ENCODE results near the gene OR2T27. TPM values are rescaled to one million over a fixed set of nuclear protein-coding genes. Genes with fewer than 3 reads are reported as not detected.
"Not testable (repeated sequence)": the region's sequence is repeated elsewhere in the genome, so short reads cannot be mapped to it uniquely, and the experiment has no call there.

Gene OR2T27
- total RNA-seq, result not detected

- not testable (repeated sequence) for DNase-seq (ENCODE audit: low spot score in 2 of 2); H3K4me3 ChIP-seq (ENCODE audit: low read depth, poor library complexity, severe bottlenecking)
- intact Hi-C loops (cut with DNase I; ENCODE audit: low total_unique reads), result loop anchor here (10.0 kb wide), 1 partner anchor 221 kb away; no protein-coding TSS in a partner anchor
- WGBS, 2 donors, result no CpG with 5 or more reads among the region's 3 CpGs
Measured at GRCh38 chr1:248655354-248655753, at the start of gene OR2T27. OR2T27 (minus strand) TSS chr1:248655528; CDS start chr1:248650884, 4,644 bp downstream.

DNA sequence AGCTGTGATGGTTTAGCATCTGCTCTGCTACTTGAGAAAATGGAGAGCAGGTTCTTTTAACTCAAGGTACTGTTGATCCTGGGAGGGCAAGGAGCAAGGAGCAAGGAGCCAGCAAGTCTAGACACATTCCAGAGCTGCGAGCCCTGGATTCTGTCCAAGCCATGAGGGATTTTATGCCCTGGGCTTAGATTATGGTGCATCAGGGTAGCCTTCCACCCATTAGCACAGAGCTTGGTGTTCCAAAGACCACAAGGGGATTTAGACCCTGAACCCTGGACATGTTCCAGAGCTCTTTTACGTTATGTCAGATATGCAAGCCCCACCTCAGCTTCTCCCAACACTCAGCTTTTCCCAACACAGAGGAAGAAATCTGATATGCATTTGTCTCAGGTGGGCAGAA is 49.3 kb upstream of the OR2T27 start:
- intact Hi-C loops (cut with DNase I; ENCODE audit: low total_unique reads), result no loop called here
- no peak for TF ChIP-seq POLR2A (IDR thresholded peaks at IDR 0.05)
- TF ChIP-seq, protein P1, sequence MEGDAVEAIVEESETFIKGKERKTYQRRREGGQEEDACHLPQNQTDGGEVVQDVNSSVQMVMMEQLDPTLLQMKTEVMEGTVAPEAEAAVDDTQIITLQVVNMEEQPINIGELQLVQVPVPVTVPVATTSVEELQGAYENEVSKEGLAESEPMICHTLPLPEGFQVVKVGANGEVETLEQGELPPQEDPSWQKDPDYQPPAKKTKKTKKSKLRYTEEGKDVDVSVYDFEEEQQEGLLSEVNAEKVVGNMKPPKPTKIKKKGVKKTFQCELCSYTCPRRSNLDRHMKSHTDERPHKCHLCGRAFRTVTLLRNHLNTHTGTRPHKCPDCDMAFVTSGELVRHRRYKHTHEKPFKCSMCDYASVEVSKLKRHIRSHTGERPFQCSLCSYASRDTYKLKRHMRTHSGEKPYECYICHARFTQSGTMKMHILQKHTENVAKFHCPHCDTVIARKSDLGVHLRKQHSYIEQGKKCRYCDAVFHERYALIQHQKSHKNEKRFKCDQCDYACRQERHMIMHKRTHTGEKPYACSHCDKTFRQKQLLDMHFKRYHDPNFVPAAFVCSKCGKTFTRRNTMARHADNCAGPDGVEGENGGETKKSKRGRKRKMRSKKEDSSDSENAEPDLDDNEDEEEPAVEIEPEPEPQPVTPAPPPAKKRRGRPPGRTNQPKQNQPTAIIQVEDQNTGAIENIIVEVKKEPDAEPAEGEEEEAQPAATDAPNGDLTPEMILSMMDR (IDR thresholded peaks at IDR 0.05), result no peak
- 39 to 57% methylated on average over 2 of the region's 2 CpGs for WGBS, 2 donors
- no peak for DNase-seq (ENCODE audit: low spot score in 2 of 2)
- no peak overlapping the region for H3K4me3 ChIP-seq (ENCODE audit: low read depth, poor library complexity, severe bottlenecking)

- intact Hi-C loops (cut with DNase I; ENCODE audit: low total_unique reads), result no loop called here
- TF ChIP-seq POLR2A (IDR thresholded peaks at IDR 0.05), result no peak
- TF ChIP-seq, protein P1 (IDR thresholded peaks at IDR 0.05), result no peak
- 75% methylated on average over 2 of the region's 2 CpGs for WGBS, 2 donors
- DNase-seq (ENCODE audit: low spot score in 2 of 2), result no peak
- H3K4me3 ChIP-seq (ENCODE audit: low read depth, poor library complexity, severe bottlenecking), result no peak overlapping the region
Measured at GRCh38 chr1:248703674-248704073, 48.3 kb upstream of the OR2T27 start.

- WGBS, 2 donors, result 63 to 73% methylated on average over 1 of the region's 1 CpG
- no peak within 1 kb of the TSS for H3K4me3 ChIP-seq (ENCODE audit: low read depth, poor library complexity, severe bottlenecking)
- intact Hi-C loops (cut with DNase I; ENCODE audit: low total_unique reads), result no loop called here
- DNase-seq (ENCODE audit: low spot score in 2 of 2), result no peak
- TF ChIP-seq, protein P1 (IDR thresholded peaks at IDR 0.05), result no peak
- no peak for TF ChIP-seq POLR2A (IDR thresholded peaks at IDR 0.05)
Measured at GRCh38 chr1:248702714-248703113, 47.4 kb upstream of the OR2T27 start, which contains the start of gene OR14I1. OR14I1 (minus strand) TSS chr1:248702766.

DNA sequence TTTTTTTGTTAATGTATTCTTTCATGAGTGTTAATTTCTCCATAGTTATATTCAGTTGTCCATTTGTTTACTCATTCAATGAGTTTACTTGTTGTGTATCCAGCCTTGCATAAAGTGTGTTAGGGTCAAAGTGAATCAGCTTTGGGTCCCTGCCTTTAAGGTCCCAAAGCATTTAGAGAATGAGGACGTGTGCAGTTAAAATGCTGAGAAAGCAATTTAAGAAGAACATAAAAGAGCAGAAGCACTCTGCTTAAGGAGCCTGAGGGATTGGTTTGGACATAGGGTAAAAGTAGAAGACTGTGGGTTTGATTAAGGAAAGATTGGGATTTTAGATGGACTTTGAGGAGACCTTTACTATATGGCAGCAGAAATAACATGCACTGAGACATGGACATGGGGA is 43.8 kb upstream of the OR2T27 start:
- no peak for DNase-seq (ENCODE audit: low spot score in 2 of 2)
- WGBS, 2 donors, result 48 to 59% methylated on average over 1 of the region's 1 CpG
- no peak overlapping the region for H3K4me3 ChIP-seq (ENCODE audit: low read depth, poor library complexity, severe bottlenecking)
- intact Hi-C loops (cut with DNase I; ENCODE audit: low total_unique reads), result no loop called here
- TF ChIP-seq, protein P1 (IDR thresholded peaks at IDR 0.05), result no peak
- TF ChIP-seq POLR2A (IDR thresholded peaks at IDR 0.05), result no peak

DNA sequence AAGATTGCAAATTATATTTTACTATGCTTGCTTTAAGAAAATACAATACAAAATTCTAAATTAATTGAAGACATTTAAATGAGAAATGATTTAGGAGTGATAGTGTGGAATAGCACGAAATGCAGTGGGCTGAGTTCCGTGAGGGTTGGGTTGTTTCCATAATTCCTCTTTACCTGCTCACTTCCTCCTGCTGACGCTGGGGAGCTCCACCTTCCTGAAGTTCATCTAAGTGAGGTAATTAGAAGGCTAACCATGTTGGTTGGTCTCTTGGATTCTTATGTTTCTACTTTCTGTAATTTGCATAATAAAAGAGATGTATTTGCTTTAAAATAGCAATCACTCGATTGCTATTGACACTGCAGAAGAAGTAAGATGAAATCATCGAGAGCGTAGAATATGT is 42.6 kb upstream of the OR2T27 start:
- intact Hi-C loops (cut with DNase I; ENCODE audit: low total_unique reads), result no loop called here
- no peak overlapping the region for H3K4me3 ChIP-seq (ENCODE audit: low read depth, poor library complexity, severe bottlenecking)
- WGBS, 2 donors, result 63 to 81% methylated on average over 6 of the region's 6 CpGs
- TF ChIP-seq POLR2A (IDR thresholded peaks at IDR 0.05), result no peak
- TF ChIP-seq, protein P1 (IDR thresholded peaks at IDR 0.05), result no peak
- DNase-seq (ENCODE audit: low spot score in 2 of 2), result no peak

Data from lower leg skin (tissue), 4 donors.